ENCODE results near the gene SMIM36.

- TF ChIP-seq, protein P1, sequence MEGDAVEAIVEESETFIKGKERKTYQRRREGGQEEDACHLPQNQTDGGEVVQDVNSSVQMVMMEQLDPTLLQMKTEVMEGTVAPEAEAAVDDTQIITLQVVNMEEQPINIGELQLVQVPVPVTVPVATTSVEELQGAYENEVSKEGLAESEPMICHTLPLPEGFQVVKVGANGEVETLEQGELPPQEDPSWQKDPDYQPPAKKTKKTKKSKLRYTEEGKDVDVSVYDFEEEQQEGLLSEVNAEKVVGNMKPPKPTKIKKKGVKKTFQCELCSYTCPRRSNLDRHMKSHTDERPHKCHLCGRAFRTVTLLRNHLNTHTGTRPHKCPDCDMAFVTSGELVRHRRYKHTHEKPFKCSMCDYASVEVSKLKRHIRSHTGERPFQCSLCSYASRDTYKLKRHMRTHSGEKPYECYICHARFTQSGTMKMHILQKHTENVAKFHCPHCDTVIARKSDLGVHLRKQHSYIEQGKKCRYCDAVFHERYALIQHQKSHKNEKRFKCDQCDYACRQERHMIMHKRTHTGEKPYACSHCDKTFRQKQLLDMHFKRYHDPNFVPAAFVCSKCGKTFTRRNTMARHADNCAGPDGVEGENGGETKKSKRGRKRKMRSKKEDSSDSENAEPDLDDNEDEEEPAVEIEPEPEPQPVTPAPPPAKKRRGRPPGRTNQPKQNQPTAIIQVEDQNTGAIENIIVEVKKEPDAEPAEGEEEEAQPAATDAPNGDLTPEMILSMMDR (IDR thresholded peaks at IDR 0.05; ENCODE audit: low read length): no peak
- TF ChIP-seq EZH2 (optimal IDR thresholded peaks at IDR 0.05; ENCODE audit: low read depth, low read length): no peak
- no peak for TF ChIP-seq EZH2phosphoT487 (IDR thresholded peaks at IDR 0.05; ENCODE audit: low read length)
These were observed 11.1 kb downstream of the SMIM36 start for GRCh38 chr17:55500103-55500502.
